ENCODE data around the gene PCSK7. TPM values are rescaled to one million over a fixed set of nuclear protein-coding genes. Genes with fewer than 3 reads are reported as not detected.
A peak's percentile ranks its signal among the peaks of the same experiment; 100 is the strongest.

Gene PCSK7
- total RNA-seq, 1 experiment from 2014 or later: 50.7 TPM

GRCh38 chr11:117278347-117278746, 46.5 kb upstream of the PCSK7 start:
- Mint-ChIP-seq H3K36me3 (ENCODE audit: insufficient read depth in 1 of 3, low read depth in 3 of 3) (peaks cover 16 to 43% (median 43%) of the 10 kb centered on the region in 3 experiments; a peak in 6 of 7 replicates), H3K27ac (peak overlapping the region in 2 of 3 experiments; percentile 25 to 39; a peak in 1 of 7 replicates), H3K27me3 (ENCODE audit: low read depth) (no peaks in the 10 kb centered on the region), H3K4me1 (peaks cover 4 to 5% of the 10 kb centered on the region in 2 experiments; a peak in 3 of 4 replicates), H3K9me3 (no peaks in the 10 kb centered on the region), H3K4me3 (no peak overlapping the region)
- Histone ChIP-seq H2BK120ac (ENCODE audit: low read depth, low read length, poor library complexity, severe bottlenecking) (no peak overlapping the region), H3K4me1 (ENCODE audit: insufficient read depth, low read length) (no peaks in the 10 kb centered on the region), H3K4ac (ENCODE audit: low read depth, low read length) (no peak overlapping the region), H3K14ac (ENCODE audit: insufficient read depth, low read length) (no peak overlapping the region), H3K79me1 (ENCODE audit: insufficient read depth, low read depth, low read length, poor library complexity, severe bottlenecking) (no peaks in the 10 kb centered on the region), H3K18ac (ENCODE audit: insufficient read length, low read depth, low read length) (no peak overlapping the region), H3K4me2 (ENCODE audit: insufficient read depth, insufficient read length, low read length) (no peak overlapping the region), H3T11ph (ENCODE audit: low read length) (no peak overlapping the region), H4K91ac (ENCODE audit: insufficient read length, low read depth, low read length) (no peak overlapping the region), H4K20me1 (ENCODE audit: control insufficient read depth, insufficient read depth, insufficient read length) (no peaks in the 10 kb centered on the region), H4K5ac (ENCODE audit: insufficient read length, low read depth, low read length) (no peak overlapping the region), H3K79me2 (ENCODE audit: insufficient read depth, low read length) (no peaks in the 10 kb centered on the region), H2BK12ac (ENCODE audit: insufficient read length, low read depth, low read length) (no peak overlapping the region), H3K23ac (ENCODE audit: insufficient read length, low read depth, low read length) (no peak overlapping the region), H2AK5ac (ENCODE audit: insufficient read length, low read length) (no peak overlapping the region), H4K8ac (replicated peaks; ENCODE audit: insufficient read length, low read depth, low read length) (no peak overlapping the region), H3K9me3 (ENCODE audit: control insufficient read depth, low read depth, low read length) (no peaks in the 10 kb centered on the region), H2BK15ac (ENCODE audit: low read depth, low read length) (no peak overlapping the region), H3K56ac (ENCODE audit: insufficient read length, low read depth, low read length) (no peak overlapping the region), H2BK20ac (ENCODE audit: low read depth, low read length, poor library complexity, severe bottlenecking) (no peak overlapping the region), H3K27me3 (ENCODE audit: insufficient read depth, low read length) (no peaks in the 10 kb centered on the region), H3K23me2 (ENCODE audit: insufficient read length, low read depth, low read length, poor library complexity, severe bottlenecking) (no peaks in the 10 kb centered on the region), H3K27ac (ENCODE audit: insufficient read length, low read depth, low read length) (no peak overlapping the region), H2BK5ac (ENCODE audit: insufficient read length, low read length) (no peak overlapping the region), H3K9ac (ENCODE audit: extremely low read depth, insufficient read length, low read length) (no peak overlapping the region), H2AFZ (ENCODE audit: low read length) (no peak overlapping the region)
- TF ChIP-seq CTCF (conservative IDR thresholded peaks at IDR 0.05): no peak
- WGBS (ENCODE audit: extremely low coverage, insufficient read length, low lambda C conversion rate): no CpG with 5 or more reads among the region's 2 CpGs
- DNase-seq: no peak
